Jurkat, Clone E6-1 (cell line): ENCODE results near the gene SLC2A11.
A peak's percentile ranks its signal among the peaks of the same experiment; 100 is the strongest.

Source experiments
- DNase-seq: peaks from one replicate; pipeline ENCODE4 v3.0.0-alpha.2; 2011; ENCODE audit warnings: low read depth, low spot score
- H3K4me3 ChIP-seq: 2 replicates; pipeline ENCODE4 v1.5.1; 2011; ENCODE audit warnings: mild to moderate bottlenecking, low read length, control low read depth, moderate library complexity

SLC2A11 gene

DNA sequence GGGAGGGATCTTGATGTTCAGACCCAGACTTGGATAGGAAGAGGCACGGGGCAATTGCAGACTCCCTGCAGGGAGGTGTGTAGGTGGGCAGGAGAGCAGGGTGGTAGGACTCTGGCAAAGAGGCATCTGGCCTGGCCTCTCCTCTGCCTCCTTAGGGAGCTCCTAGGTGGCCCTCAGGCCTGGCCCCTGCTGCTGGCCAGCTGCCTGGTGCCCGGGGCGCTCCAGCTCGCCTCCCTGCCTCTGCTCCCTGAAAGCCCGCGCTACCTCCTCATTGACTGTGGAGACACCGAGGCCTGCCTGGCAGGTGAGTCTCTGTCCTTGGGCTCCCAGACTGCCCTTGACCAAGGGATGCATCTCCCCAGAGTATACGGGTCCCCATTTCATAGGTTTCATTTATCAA lies 19.9 kb downstream of the SLC2A11 start:
- H3K4me3 ChIP-seq = no peak overlapping the region
- no peak for DNase-seq

DNA sequence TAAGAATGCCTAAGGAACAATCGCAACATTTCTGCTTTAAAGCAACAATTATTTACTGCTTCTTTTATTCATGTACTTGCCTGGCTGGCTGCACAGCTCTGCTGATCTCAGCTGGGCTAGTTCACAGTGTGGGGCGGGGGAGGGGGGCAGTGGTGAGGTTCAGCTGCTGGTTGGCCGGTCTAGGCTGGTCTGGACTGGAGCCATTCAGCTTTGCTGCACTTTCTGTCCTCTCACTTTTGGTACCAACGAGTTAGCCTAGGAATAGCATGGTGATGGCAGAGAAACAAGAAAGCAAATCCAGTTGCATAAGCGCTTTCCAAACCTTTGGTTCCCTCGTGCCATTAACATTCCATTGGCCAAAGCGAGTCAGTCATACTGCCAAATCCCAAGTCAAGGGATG lies 20.5 kb downstream of the SLC2A11 start:
- DNase-seq = no peak
- no peak overlapping the region for H3K4me3 ChIP-seq

DNA sequence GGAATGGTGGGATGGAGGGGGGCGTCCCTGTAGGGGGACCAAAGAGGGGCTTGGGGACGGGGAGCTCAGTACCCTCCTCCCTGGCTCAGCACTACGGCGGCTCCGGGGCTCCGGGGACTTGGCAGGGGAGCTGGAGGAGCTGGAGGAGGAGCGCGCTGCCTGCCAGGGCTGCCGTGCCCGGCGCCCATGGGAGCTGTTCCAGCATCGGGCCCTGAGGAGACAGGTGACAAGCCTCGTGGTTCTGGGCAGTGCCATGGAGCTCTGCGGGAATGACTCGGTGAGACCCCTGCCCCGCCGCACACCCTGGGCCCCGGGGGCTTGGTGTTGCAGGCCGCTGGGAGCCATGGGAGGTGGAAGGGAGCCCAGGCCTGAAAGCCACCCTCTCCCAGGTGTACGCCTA lies 24.7 kb downstream of the SLC2A11 start:
- H3K4me3 ChIP-seq = no peak overlapping the region
- DNase-seq = no peak

DNA sequence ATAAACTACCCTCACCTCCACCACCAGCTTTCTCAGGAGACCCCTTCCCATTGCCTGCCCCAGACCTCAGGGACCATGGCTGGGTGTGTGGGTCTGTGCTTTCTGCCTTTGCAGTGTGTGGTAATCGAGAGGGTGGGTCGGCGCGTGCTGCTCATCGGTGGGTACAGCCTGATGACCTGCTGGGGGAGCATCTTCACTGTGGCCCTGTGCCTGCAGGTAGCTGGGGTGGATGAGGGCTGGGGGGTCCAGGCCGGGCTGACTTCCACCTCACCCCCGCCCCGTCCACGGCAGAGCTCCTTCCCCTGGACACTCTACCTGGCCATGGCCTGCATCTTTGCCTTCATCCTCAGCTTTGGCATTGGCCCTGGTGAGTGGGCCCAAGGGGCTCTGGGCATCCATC lies 26.0 kb downstream of the SLC2A11 start:
- DNase-seq = no peak
- no peak overlapping the region for H3K4me3 ChIP-seq

DNA sequence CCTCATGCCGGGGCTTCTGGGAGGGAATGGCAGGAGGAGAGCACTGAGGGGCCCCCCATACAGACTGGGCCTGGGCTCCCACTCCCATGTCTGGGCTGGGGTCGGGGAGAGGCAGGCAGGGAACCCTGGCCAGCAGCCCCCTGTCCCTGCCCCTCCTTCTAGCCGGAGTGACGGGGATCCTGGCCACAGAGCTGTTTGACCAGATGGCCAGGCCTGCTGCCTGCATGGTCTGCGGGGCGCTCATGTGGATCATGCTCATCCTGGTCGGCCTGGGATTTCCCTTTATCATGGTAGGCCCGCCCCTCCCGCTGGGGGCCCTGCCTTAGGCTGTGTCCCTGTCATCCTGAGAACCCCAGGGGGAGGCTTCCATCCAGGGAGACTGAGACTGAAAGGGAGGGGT lies 26.5 kb downstream of the SLC2A11 start:
- no peak overlapping the region for H3K4me3 ChIP-seq
- DNase-seq = no peak

DNA sequence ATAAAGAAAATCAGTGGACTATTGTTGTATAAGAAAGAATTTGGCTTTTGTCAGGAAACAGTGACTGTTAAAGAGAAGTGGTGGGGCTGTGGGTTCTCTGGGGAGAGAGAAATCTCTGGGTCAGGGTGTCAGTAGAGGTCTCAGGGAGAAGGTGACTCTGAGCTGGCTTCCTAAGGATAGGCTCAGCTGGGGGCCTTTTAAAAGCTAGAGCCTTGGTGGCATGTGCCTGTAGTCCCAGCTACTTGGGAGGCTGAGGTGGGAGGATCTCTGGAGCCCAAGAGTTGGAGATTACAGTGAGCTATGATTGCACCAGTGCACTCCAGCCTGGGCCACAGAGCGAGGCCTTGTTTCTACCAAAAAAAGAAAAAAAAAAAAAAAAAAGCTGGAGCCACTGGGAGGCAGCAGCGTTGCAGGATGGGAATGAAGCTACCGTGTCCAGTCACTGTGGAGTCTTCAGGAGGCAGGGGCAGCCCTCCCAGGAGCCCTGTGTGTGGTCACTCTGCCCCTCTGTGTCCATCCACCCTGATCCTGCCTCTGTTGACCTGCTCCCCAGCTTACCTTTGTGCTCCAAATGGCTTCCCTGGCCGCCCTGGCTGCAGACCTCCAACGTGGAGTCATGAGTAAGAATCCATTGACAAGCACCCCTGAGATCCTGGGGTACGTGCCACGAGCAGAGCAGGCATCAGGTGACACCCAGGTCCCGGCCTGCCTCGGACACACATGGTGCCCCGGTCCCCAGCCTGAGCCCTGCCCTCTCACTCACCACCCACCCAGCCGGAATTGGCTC lies 31.1 kb downstream of the SLC2A11 start:
- no peak overlapping the region for H3K4me3 ChIP-seq
- no peak for DNase-seq

DNA sequence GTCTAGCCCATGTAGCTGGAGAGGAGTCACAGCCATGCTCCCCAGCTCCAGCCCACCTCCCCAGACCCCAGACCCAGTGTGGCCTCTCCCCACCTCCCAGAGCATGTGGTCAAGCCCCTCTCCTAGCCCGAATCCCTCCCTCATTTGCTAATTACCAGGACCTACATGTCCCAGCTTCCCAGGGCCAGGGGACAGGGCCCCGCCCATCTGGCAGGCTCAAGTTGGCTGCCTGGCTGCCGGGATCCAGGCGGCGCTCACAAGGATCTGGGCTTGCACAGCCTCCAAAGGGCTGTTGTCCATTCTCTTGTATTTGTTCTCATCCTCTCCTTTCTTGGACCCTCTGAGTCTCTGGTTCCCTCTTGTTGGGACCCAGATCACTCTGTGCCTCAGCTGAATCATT lies 31.9 kb downstream of the SLC2A11 start:
- no peak for DNase-seq
- no peak overlapping the region for H3K4me3 ChIP-seq

DNA sequence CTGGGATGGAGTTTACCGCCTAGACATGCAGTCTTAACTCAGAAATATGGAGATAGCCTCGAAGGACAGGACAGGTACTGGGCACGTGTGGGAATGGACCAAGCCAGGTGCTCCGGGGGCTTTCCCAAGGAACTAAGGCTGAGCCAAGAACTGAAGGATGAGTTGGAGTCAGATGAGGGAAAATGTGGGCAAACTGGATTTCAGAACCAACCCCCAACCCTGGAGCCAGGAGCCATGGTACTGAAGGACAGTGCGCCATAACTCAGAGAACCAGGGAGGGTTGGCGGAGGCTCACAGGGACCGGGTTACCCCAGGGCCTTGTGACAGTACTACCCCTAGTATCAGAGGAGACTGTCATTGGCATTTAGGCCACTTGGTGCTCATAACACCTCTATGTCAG lies 34.1 kb downstream of the SLC2A11 start:
- no peak for DNase-seq
- H3K4me3 ChIP-seq = no peak overlapping the region

DNA sequence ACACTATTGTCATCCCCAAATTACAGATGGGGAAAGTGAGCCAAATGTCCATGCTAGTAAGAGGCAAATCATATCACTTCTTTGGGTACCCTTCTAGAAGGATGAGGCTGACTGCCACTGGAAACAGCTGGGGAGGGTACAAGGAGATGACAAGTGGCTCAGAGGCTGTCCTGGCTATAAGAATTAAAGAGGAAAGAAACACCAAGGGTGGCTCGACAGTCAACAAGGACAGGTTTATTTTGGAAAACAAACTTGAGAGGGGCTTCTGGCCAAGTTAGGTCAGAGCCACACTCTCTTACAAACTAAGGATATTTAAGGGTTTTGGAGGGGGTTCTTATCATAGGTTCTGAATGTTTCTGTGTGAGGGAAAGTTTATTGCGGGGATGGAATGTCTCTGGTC lies 34.5 kb downstream of the SLC2A11 start:
- H3K4me3 ChIP-seq = no peak overlapping the region
- DNase-seq = no peak

DNA sequence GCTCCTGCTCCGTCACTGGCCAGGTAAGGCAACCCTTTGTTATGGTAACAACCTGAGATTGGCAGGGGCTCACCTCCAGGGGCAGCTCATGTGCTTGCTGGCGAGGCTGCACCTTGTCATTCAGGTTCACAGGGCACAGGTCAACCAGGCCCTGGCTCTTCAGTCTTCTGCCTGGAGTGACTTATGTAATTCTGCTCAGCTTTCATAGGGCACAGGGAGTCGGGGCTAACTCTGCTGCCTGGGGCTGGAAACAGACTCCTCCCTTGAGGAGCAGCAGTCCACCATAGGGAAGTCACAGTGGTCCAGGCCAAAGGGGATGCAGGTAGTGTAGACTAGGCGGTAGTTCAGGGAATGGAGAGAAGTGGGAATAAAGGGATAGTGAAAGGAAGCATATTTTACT lies 35.0 kb downstream of the SLC2A11 start:
- no peak for DNase-seq
- H3K4me3 ChIP-seq = no peak overlapping the region

DNA sequence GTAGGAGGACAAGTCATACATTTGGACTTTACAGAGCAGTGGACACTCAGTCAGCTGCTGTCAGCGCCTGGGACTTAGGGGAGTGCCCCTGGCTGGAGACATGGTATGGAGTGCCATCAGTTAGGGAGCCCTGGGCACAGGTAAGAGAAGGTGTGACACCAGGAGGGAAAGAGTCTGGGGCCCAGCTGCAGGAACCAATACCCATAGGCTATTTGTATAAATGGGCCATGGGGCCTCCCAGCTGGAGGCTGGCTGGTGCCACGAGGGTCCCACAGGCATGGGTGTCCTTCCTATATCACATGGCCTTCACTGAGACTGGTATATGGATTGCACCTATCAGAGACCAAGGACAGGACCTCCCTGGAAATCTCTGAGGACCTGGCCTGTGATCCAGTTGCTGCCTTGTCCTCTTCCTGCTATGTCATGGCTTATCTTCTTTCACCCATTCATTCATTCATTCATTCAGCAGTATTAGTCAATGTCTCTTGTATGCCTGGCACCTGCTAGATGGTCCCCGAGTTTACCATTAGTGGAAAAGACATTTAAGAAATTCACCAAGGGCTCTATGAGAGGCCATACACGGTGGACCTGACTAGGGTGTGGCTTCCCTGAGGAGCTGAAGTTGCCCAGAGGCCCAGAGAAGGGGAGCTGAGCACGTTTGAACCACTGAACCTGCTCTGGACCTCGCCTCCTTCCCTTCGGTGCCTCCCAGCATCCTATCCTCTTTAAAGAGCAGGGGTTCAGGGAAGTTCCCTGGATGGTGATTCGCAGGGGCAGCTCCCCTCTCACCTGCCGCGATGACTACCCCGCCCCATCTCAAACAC lies 35.7 kb downstream of the SLC2A11 start:
- DNase-seq = no peak

DNA sequence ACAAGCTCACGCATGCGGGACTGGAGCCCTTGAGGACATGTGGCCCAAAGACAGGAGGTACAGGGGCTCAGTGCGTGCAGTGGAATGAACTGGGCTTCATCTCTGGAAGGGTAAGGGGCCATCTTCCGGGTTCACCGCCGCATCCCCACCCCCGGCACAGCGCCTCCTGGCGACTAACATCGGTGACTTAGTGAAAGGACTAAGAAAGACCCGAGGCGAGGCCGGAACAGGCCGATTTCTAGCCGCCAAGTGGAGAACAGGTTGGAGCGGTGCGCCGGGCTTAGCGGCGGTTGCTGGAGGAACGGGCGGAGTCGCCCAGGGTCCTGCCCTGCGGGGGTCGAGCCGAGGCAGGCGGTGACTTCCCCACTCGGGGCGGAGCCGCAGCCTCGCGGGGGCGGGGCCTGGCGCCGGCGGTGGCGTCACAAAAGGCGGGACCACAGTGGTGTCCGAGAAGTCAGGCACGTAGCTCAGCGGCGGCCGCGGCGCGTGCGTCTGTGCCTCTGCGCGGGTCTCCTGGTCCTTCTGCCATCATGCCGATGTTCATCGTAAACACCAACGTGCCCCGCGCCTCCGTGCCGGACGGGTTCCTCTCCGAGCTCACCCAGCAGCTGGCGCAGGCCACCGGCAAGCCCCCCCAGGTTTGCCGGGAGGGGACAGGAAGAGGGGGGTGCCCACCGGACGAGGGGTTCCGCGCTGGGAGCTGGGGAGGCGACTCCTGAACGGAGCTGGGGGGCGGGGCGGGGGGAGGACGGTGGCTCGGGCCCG lies 36.5 kb downstream of the SLC2A11 start, which contains the start of gene MIF:
Gene MIF, plus strand, starts transcription at position 439 of the 765 bp plus-strand sequence. Its CDS starts 92 bp downstream, at position 531.
- DNase-seq = peak; percentile 94
- H3K4me3 ChIP-seq = peak within 1 kb of the TSS; percentile 86

More for the DNA sequence above, 35.7 kb downstream of the SLC2A11 start:
- H3K4me3 ChIP-seq = peak overlapping the region; percentile 86

DNA sequence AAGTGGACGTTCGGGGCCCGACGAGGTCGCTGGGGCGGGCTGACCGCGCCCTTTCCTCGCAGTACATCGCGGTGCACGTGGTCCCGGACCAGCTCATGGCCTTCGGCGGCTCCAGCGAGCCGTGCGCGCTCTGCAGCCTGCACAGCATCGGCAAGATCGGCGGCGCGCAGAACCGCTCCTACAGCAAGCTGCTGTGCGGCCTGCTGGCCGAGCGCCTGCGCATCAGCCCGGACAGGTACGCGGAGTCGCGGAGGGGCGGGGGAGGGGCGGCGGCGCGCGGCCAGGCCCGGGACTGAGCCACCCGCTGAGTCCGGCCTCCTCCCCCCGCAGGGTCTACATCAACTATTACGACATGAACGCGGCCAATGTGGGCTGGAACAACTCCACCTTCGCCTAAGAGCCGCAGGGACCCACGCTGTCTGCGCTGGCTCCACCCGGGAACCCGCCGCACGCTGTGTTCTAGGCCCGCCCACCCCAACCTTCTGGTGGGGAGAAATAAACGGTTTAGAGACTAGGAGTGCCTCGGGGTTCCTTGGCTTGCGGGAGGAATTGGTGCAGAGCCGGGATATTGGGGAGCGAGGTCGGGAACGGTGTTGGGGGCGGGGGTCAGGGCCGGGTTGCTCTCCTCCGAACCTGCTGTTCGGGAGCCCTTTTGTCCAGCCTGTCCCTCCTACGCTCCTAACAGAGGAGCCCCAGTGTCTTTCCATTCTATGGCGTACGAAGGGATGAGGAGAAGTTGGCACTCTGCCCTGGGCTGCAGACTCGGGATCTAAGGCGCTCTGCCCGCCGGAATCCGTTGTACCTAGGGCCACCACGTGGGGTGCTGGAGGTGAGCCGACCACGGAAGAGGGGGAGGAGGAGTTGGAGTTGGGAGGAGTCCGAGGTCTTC lies 37.3 kb downstream of the SLC2A11 start:
- peak; percentile 76 for DNase-seq
- H3K4me3 ChIP-seq = peak overlapping the region; percentile 86

DNA sequence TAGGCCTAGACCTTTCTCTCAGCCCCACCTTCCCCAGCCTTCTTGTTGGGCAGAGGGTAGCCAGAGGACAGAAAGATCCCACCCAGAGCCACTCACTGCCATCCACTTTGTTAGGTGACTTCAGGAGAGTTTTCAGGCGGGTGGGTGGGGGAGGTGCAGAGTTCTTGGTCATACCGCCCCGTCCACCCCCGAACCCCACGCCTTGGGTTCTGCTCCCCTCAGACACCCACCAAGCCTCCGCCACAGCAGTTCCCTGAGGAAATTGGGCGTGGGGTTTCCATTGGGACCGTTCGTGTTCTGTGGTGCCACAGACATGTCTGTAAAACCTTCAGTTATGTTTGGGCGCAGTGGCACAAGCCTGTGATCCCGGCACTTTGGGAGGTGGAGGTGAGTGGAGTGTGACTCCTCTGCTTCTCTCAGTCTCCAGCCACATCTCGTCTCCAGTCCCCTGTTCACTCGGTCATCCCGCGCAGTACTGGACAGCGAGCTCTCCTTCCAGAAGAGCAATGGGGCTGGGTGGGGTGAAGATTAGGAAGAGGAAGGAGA lies 38.0 kb downstream of the SLC2A11 start:
- DNase-seq = no peak
- peak overlapping the region; percentile 86 for H3K4me3 ChIP-seq

DNA sequence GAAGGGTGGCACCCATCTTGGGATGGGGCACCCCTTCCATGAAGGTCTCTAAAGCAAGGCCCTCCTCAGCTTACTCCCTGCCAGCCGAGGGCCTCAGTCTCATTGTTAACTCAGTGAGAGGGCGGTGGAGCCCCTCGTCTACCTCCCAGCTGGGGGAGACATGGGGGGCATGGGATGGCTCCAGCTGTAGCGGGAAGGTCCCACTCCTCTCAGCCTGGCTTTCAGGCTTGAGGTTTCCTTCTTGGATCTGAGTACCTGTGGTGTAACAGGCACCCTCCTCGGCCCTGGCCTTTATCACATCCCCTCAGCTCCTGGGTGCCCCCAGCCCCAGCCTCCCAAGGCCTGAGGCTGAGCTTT lies 38.5 kb downstream of the SLC2A11 start:
- peak overlapping the region; percentile 86 for H3K4me3 ChIP-seq
- DNase-seq = no peak

DNA sequence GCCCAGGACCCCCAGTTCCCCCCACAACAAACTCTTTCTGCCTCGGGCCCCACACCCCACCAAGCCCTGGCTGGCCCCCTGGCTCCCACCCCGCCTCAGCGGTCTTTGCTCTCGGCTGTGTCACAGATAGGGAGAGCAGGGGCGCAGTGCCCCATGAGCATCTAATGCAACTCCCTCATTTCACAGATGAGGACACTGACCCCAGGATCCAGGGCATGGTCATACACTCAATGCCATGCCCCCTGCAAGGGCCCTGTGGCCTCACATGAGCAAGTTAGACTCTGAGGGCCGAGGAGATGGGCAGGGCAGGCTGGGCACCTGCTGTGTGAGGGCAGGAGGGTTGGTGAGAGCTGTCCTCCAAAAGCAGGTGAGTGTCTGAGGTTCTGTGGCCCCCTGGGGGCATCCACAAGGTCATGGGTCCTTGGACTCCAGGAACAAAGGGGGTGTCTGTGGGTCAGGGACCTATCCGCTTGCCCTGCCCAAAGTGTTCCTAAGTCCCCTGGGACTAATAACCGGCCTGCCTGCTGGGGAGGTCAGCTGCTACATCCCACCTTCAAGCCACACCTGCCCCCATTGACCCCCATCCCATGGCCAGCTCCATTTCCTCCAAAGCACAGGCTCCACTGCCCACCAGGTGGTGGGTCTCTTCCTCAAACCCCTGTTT lies 39.0 kb downstream of the SLC2A11 start:
- DNase-seq = no peak
- no peak overlapping the region for H3K4me3 ChIP-seq

DNA sequence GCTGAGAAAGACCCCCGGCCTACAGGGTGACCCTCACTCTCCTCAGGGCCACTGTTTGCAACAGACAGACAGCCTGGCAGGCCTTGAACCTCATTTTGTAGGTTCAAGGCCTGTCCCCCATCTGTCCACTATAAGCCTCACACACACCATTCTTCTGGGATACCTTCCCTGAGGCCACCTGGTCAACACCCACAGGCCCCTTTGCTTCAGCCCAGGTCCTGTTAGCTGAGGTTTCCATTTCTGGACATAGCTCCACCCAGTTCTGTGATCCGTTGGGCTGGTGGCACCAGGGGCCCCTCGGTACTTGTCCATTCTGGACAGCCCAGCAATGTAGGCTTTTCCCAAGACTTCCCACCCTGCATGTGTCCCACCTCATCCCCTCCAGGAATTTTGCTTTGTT lies 39.6 kb downstream of the SLC2A11 start:
- no peak for DNase-seq
- H3K4me3 ChIP-seq = no peak overlapping the region
